ENCODE measurements around the gene LSM14A. TPM values are rescaled to one million over a fixed set of nuclear protein-coding genes. Genes with fewer than 3 reads are reported as not detected.

Gene LSM14A
- total and polyA plus RNA-seq, 9 of the 15 experiments (the other 6 are each of a cell fraction or from before 2014, with no cell fraction given), result 19.5 to 150 (median 95.1) TPM

DNA sequence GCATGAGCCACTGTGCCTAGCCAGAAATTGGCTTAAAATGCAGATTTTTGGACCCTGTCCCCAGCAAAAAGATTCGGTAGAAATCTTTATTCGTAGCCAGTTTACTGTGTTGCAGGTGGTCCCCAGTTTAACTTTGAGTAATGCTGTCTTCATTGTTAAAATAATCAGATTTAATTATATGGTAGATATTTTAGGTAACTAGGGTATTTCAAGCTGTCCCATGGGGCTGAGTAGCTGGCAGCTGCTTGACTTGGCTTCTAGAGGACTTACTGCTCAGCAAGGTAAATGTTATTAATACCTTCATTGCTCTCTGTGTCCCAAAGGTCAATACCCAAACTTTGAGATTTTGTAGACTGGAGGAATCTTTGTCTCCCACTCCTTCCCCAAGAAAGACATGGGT is 21.1 kb downstream of the LSM14A start:
- no peak overlapping the region for H3K4me2 ChIP-seq (ENCODE audit: insufficient read depth, low read length)
- H3K27ac ChIP-seq (ENCODE audit: extremely low read depth, low read depth, low read length), result no peak overlapping the region
- H3K9me1 ChIP-seq (ENCODE audit: control insufficient read depth, insufficient read depth, low read length), result no peaks in the 10 kb centered on the region
- no peak overlapping the region for H2AFZ ChIP-seq (ENCODE audit: low read depth, low read length)
- no peak for TF ChIP-seq RUNX1 (IDR thresholded peaks at IDR 0.05; ENCODE audit: low read depth)
- no peak for TF ChIP-seq TGIF2 (CRISPR knock-in tag; IDR thresholded peaks at IDR 0.05)
- TF ChIP-seq TFAM (CRISPR knock-in tag; conservative IDR thresholded peaks at IDR 0.05), result no peak
- no peak for TF ChIP-seq PYGO2 (tag; IDR thresholded peaks at IDR 0.05)
- no peak for TF ChIP-seq GABPB2 (CRISPR knock-in tag; conservative IDR thresholded peaks at IDR 0.05)
- no peak for TF ChIP-seq CAMTA2 (CRISPR knock-in tag; conservative IDR thresholded peaks at IDR 0.05)
- TF ChIP-seq, protein P1, sequence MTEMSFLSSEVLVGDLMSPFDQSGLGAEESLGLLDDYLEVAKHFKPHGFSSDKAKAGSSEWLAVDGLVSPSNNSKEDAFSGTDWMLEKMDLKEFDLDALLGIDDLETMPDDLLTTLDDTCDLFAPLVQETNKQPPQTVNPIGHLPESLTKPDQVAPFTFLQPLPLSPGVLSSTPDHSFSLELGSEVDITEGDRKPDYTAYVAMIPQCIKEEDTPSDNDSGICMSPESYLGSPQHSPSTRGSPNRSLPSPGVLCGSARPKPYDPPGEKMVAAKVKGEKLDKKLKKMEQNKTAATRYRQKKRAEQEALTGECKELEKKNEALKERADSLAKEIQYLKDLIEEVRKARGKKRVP (CRISPR knock-in tag; IDR thresholded peaks at IDR 0.05), result no peak
- TF ChIP-seq, protein P2, sequence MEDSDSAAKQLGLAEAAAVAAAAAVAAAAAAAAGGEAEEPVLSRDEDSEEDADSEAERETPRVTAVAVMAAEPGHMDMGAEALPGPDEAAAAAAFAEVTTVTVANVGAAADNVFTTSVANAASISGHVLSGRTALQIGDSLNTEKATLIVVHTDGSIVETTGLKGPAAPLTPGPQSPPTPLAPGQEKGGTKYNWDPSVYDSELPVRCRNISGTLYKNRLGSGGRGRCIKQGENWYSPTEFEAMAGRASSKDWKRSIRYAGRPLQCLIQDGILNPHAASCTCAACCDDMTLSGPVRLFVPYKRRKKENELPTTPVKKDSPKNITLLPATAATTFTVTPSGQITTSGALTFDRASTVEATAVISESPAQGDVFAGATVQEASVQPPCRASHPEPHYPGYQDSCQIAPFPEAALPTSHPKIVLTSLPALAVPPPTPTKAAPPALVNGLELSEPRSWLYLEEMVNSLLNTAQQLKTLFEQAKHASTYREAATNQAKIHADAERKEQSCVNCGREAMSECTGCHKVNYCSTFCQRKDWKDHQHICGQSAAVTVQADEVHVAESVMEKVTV (CRISPR knock-in tag; IDR thresholded peaks at IDR 0.05), result no peak
- TF ChIP-seq, protein P3, sequence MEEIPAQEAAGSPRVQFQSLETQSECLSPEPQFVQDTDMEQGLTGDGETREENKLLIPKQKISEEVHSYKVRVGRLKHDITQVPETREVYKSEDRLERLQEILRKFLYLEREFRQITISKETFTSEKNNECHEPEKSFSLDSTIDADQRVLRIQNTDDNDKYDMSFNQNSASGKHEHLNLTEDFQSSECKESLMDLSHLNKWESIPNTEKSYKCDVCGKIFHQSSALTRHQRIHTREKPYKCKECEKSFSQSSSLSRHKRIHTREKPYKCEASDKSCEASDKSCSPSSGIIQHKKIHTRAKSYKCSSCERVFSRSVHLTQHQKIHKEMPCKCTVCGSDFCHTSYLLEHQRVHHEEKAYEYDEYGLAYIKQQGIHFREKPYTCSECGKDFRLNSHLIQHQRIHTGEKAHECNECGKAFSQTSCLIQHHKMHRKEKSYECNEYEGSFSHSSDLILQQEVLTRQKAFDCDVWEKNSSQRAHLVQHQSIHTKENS (CRISPR knock-in tag; IDR thresholded peaks at IDR 0.05), result no peak
- no peak for TF ChIP-seq FOXK1 (CRISPR knock-in tag; IDR thresholded peaks at IDR 0.05; ENCODE audit: borderline replicate concordance)
- TF ChIP-seq, protein P4, sequence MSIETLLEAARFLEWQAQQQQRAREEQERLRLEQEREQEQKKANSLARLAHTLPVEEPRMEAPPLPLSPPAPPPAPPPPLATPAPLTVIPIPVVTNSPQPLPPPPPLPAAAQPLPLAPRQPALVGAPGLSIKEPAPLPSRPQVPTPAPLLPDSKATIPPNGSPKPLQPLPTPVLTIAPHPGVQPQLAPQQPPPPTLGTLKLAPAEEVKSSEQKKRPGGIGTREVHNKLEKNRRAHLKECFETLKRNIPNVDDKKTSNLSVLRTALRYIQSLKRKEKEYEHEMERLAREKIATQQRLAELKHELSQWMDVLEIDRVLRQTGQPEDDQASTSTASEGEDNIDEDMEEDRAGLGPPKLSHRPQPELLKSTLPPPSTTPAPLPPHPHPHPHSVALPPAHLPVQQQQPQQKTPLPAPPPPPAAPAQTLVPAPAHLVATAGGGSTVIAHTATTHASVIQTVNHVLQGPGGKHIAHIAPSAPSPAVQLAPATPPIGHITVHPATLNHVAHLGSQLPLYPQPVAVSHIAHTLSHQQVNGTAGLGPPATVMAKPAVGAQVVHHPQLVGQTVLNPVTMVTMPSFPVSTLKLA (conservative IDR thresholded peaks at IDR 0.05), result no peak
- no peak for TF ChIP-seq SMARCB1 (IDR thresholded peaks at IDR 0.05; ENCODE audit: insufficient read length, low read depth)
- TF ChIP-seq HDAC1 (IDR thresholded peaks at IDR 0.05), result no peak
- TF ChIP-seq, protein P5, sequence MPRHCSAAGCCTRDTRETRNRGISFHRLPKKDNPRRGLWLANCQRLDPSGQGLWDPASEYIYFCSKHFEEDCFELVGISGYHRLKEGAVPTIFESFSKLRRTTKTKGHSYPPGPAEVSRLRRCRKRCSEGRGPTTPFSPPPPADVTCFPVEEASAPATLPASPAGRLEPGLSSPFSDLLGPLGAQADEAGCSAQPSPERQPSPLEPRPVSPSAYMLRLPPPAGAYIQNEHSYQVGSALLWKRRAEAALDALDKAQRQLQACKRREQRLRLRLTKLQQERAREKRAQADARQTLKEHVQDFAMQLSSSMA (CRISPR knock-in tag; IDR thresholded peaks at IDR 0.05), result no peak
- peaks cover 13% of the 10 kb centered on the region; the same call in 1 of the 2 replicates for H4K20me1 ChIP-seq (replicated peaks; ENCODE audit: control insufficient read depth, insufficient read depth, low read length)
- intact Hi-C loops (cut with micrococcal nuclease) (no loop called here), in situ Hi-C loops (cut with MboI) (no loop called here)
- no TSS peak for BruUV-seq (replicated peaks)
- ATAC-seq (no peak), DNase-seq (ENCODE audit: extremely low read depth in 1 of 4, low spot score in 3 of 4) (no peak), FAIRE-seq (no peak)
- no peaks in the 10 kb centered on the region for H3K9me3 ChIP-seq (replicated peaks; ENCODE audit: control insufficient read depth, insufficient read depth, low read depth, low read length)
- 90% methylated on average over 2 of the region's 2 CpGs for WGBS (ENCODE audit: insufficient coverage, low coverage, missing lambda C conversion rate)
- CTCF ChIA-PET (ENCODE audit: low intra/inter-chr PET ratio), result no interaction called here
- peaks cover 64% of the 10 kb centered on the region for H3K79me2 ChIP-seq (ENCODE audit: control insufficient read depth, insufficient read depth, low read length)
- no peak overlapping the region for H3K4me3 ChIP-seq
- POLR2A ChIA-PET, result interaction anchor here (0.7 to 2.1 kb wide), 4 partner anchors 8 to 44 kb away, joined by 3 to 7 read pairs (median 3); no protein-coding TSS in a partner anchor
- H3K4me1 ChIP-seq (replicated peaks in 1 of 2; ENCODE audit: control insufficient read depth in 2 of 2, insufficient read depth in 2 of 2, low read length in 2 of 2), result peaks cover 0 to 13% of the 10 kb centered on the region in 2 experiments; a peak in 2 of 5 replicates
- H3K9ac ChIP-seq (ENCODE audit: insufficient read depth in 1 of 2, low read depth in 2 of 2, low read length in 2 of 2), result no peak overlapping the region
- H3K36me3 ChIP-seq (ENCODE audit: control insufficient read depth, insufficient read depth, low read length), result peaks cover 50% of the 10 kb centered on the region
- H3K27me3 ChIP-seq (ENCODE audit: control insufficient read depth in 2 of 2, insufficient read depth in 2 of 2, low read length in 2 of 2), result no peaks in the 10 kb centered on the region

Data from K562 (cell line).